ENCODE data around the gene GAPT.

The GAPT gene

GRCh38 chr5:58491216-58491892 lies at the start of gene GAPT:
TSS of gene GAPT (plus strand) at chr5:58491435. CDS start at chr5:58494537, 3,102 bp downstream.
- no peak within 1 kb of the TSS for H3K4me3 ChIP-seq (ENCODE audit: low read length)
- no peaks in the 10 kb centered on the region for H3K36me3 ChIP-seq (ENCODE audit: control insufficient read depth, insufficient read depth, low read length)
- H3K27ac ChIP-seq (ENCODE audit: low read depth, low read length) = no peak within 1 kb of the TSS
- no peaks in the 10 kb centered on the region for H3K27me3 ChIP-seq (ENCODE audit: control insufficient read depth, insufficient read depth, low read length)
- no peak within 1 kb of the TSS for H3K9ac ChIP-seq (ENCODE audit: low read length)
- no peaks in the 10 kb centered on the region for H3K4me1 ChIP-seq (ENCODE audit: control insufficient read depth, insufficient read depth, low read length)

GRCh38 chr5:58444805-58445204 lies 46.4 kb upstream of the GAPT start:
- Histone ChIP-seq H3K36me3 (ENCODE audit: control insufficient read depth, insufficient read depth, low read length) (no peaks in the 10 kb centered on the region), H3K27me3 (ENCODE audit: control insufficient read depth, insufficient read depth, low read length) (no peaks in the 10 kb centered on the region), H3K9ac (ENCODE audit: low read length) (no peak overlapping the region), H3K4me1 (ENCODE audit: control insufficient read depth, insufficient read depth, low read length) (no peaks in the 10 kb centered on the region), H3K4me3 (ENCODE audit: low read length) (no peak overlapping the region), H3K27ac (ENCODE audit: low read depth, low read length) (no peak overlapping the region)

- H3K27ac ChIP-seq (ENCODE audit: low read depth, low read length) = no peak overlapping the region
- no peak overlapping the region for H3K4me3 ChIP-seq (ENCODE audit: low read length)
- no peaks in the 10 kb centered on the region for H3K36me3 ChIP-seq (ENCODE audit: control insufficient read depth, insufficient read depth, low read length)
- H3K4me1 ChIP-seq (ENCODE audit: control insufficient read depth, insufficient read depth, low read length) = no peaks in the 10 kb centered on the region
- H3K27me3 ChIP-seq (ENCODE audit: control insufficient read depth, insufficient read depth, low read length) = no peaks in the 10 kb centered on the region
- H3K9ac ChIP-seq (ENCODE audit: low read length) = no peak overlapping the region
These were observed 45.2 kb upstream of the GAPT start for GRCh38 chr5:58446024-58446423.

- no peak overlapping the region for H3K4me3 ChIP-seq (ENCODE audit: low read length)
- H3K27me3 ChIP-seq (ENCODE audit: control insufficient read depth, insufficient read depth, low read length) = no peaks in the 10 kb centered on the region
- H3K36me3 ChIP-seq (ENCODE audit: control insufficient read depth, insufficient read depth, low read length) = no peaks in the 10 kb centered on the region
- no peak overlapping the region for H3K27ac ChIP-seq (ENCODE audit: low read depth, low read length)
- no peaks in the 10 kb centered on the region for H3K4me1 ChIP-seq (ENCODE audit: control insufficient read depth, insufficient read depth, low read length)
- H3K9ac ChIP-seq (ENCODE audit: low read length) = no peak overlapping the region
These were observed 44.0 kb upstream of the GAPT start for GRCh38 chr5:58447226-58447625.

- Histone ChIP-seq H3K36me3 (ENCODE audit: control insufficient read depth, insufficient read depth, low read length) (peaks cover 3% of the 10 kb centered on the region), H3K9ac (ENCODE audit: low read length) (no peak overlapping the region), H3K27ac (ENCODE audit: low read depth, low read length) (no peak overlapping the region), H3K4me3 (ENCODE audit: low read length) (no peak overlapping the region), H3K4me1 (ENCODE audit: control insufficient read depth, insufficient read depth, low read length) (no peaks in the 10 kb centered on the region), H3K27me3 (ENCODE audit: control insufficient read depth, insufficient read depth, low read length) (no peaks in the 10 kb centered on the region)
These were observed 41.2 kb upstream of the GAPT start for GRCh38 chr5:58450018-58450417.

GRCh38 chr5:58450811-58451629 lies 40.2 kb upstream of the GAPT start:
- no peak overlapping the region for H3K4me3 ChIP-seq (ENCODE audit: low read length)
- no peak overlapping the region for H3K27ac ChIP-seq (ENCODE audit: low read depth, low read length)
- H3K36me3 ChIP-seq (ENCODE audit: control insufficient read depth, insufficient read depth, low read length) = peaks cover 6% of the 10 kb centered on the region
- H3K4me1 ChIP-seq (ENCODE audit: control insufficient read depth, insufficient read depth, low read length) = no peaks in the 10 kb centered on the region
- H3K9ac ChIP-seq (ENCODE audit: low read length) = no peak overlapping the region
- no peaks in the 10 kb centered on the region for H3K27me3 ChIP-seq (ENCODE audit: control insufficient read depth, insufficient read depth, low read length)

GRCh38 chr5:58451732-58452565 lies 39.3 kb upstream of the GAPT start:
- H3K27ac ChIP-seq (ENCODE audit: low read depth, low read length) = no peak overlapping the region
- H3K4me3 ChIP-seq (ENCODE audit: low read length) = no peak overlapping the region
- H3K4me1 ChIP-seq (ENCODE audit: control insufficient read depth, insufficient read depth, low read length) = no peaks in the 10 kb centered on the region
- peaks cover 6% of the 10 kb centered on the region for H3K36me3 ChIP-seq (ENCODE audit: control insufficient read depth, insufficient read depth, low read length)
- H3K27me3 ChIP-seq (ENCODE audit: control insufficient read depth, insufficient read depth, low read length) = no peaks in the 10 kb centered on the region
- H3K9ac ChIP-seq (ENCODE audit: low read length) = no peak overlapping the region

- Histone ChIP-seq H3K27me3 (ENCODE audit: control insufficient read depth, insufficient read depth, low read length) (no peaks in the 10 kb centered on the region), H3K9ac (ENCODE audit: low read length) (no peak overlapping the region), H3K4me3 (ENCODE audit: low read length) (no peak overlapping the region), H3K27ac (ENCODE audit: low read depth, low read length) (no peak overlapping the region), H3K4me1 (ENCODE audit: control insufficient read depth, insufficient read depth, low read length) (no peaks in the 10 kb centered on the region), H3K36me3 (ENCODE audit: control insufficient read depth, insufficient read depth, low read length) (peaks cover 6% of the 10 kb centered on the region)
These were observed 38.5 kb upstream of the GAPT start for GRCh38 chr5:58452566-58453258.

GRCh38 chr5:58453306-58453705 lies 37.9 kb upstream of the GAPT start:
- H3K36me3 ChIP-seq (ENCODE audit: control insufficient read depth, insufficient read depth, low read length) = peaks cover 6% of the 10 kb centered on the region
- no peaks in the 10 kb centered on the region for H3K27me3 ChIP-seq (ENCODE audit: control insufficient read depth, insufficient read depth, low read length)
- H3K9ac ChIP-seq (ENCODE audit: low read length) = no peak overlapping the region
- no peak overlapping the region for H3K4me3 ChIP-seq (ENCODE audit: low read length)
- no peak overlapping the region for H3K27ac ChIP-seq (ENCODE audit: low read depth, low read length)
- no peaks in the 10 kb centered on the region for H3K4me1 ChIP-seq (ENCODE audit: control insufficient read depth, insufficient read depth, low read length)

- Histone ChIP-seq H3K36me3 (ENCODE audit: control insufficient read depth, insufficient read depth, low read length) (peaks cover 6% of the 10 kb centered on the region), H3K27me3 (ENCODE audit: control insufficient read depth, insufficient read depth, low read length) (no peaks in the 10 kb centered on the region), H3K4me1 (ENCODE audit: control insufficient read depth, insufficient read depth, low read length) (no peaks in the 10 kb centered on the region), H3K9ac (ENCODE audit: low read length) (no peak overlapping the region), H3K4me3 (ENCODE audit: low read length) (no peak overlapping the region), H3K27ac (ENCODE audit: low read depth, low read length) (no peak overlapping the region)
These were observed 37.2 kb upstream of the GAPT start for GRCh38 chr5:58454025-58454424.

- Histone ChIP-seq H3K4me1 (ENCODE audit: control insufficient read depth, insufficient read depth, low read length) (no peaks in the 10 kb centered on the region), H3K27me3 (ENCODE audit: control insufficient read depth, insufficient read depth, low read length) (no peaks in the 10 kb centered on the region), H3K36me3 (ENCODE audit: control insufficient read depth, insufficient read depth, low read length) (peaks cover 6% of the 10 kb centered on the region), H3K27ac (ENCODE audit: low read depth, low read length) (no peak overlapping the region), H3K9ac (ENCODE audit: low read length) (no peak overlapping the region), H3K4me3 (ENCODE audit: low read length) (peak overlapping the region; percentile 20)
These were observed 36.2 kb upstream of the GAPT start for GRCh38 chr5:58455066-58455465.

GRCh38 chr5:58455480-58455879 lies 35.8 kb upstream of the GAPT start:
- Histone ChIP-seq H3K4me1 (ENCODE audit: control insufficient read depth, insufficient read depth, low read length) (no peaks in the 10 kb centered on the region), H3K27ac (ENCODE audit: low read depth, low read length) (no peak overlapping the region), H3K9ac (ENCODE audit: low read length) (no peak overlapping the region), H3K36me3 (ENCODE audit: control insufficient read depth, insufficient read depth, low read length) (peaks cover 6% of the 10 kb centered on the region), H3K4me3 (ENCODE audit: low read length) (no peak overlapping the region), H3K27me3 (ENCODE audit: control insufficient read depth, insufficient read depth, low read length) (no peaks in the 10 kb centered on the region)

Measured in rectal smooth muscle tissue (tissue), 1 donor.